GM12878 (cell line): Measurements from ENCODE around the gene PLPP2. TPM values are rescaled to one million over a fixed set of nuclear protein-coding genes. Genes with fewer than 3 reads are reported as not detected.

Experiments used
- ATAC-seq: fragments of 200-7000 bp; cut with Tn5 transposase; 3 replicates; pipeline ENCODE4 v1.9.1; 2020; ENCODE audit warnings: mild to moderate bottlenecking, moderate library complexity
- BruUV-seq: library from RNA; stranded (reverse); fragments of 400-500 nt; replicated peaks from 2 replicates; lab custom pipeline; 2021; lab: Mats Ljungman, UMichigan
- CTCF ChIA-PET: fragments of 300-600 bp; sonication (Branson Sonifier 250); formaldehyde crosslinking; extraction: SDS; loops from one replicate; lab custom pipeline; 2021; ENCODE audit warnings: inconsistent platforms; lab: Yijun Ruan, JAX
- POLR2A ChIA-PET: fragments of 350-600 bp; formaldehyde crosslinking; extraction: SDS; loops from one replicate; lab custom pipeline; 2021; ENCODE audit warnings: inconsistent platforms; lab: Charles Lee
- RAD21 ChIA-PET: fragments of 300-600 bp; sonication (Branson Sonifier 250); formaldehyde crosslinking; loops from one replicate; lab custom pipeline; 2023; ENCODE audit warnings: antibody characterized with exemption; ENCODE audit not compliant: unreplicated experiment; lab: Charles Lee
- SMC1A ChIA-PET: fragments of 300-600 bp; sonication (Branson Sonifier 250); formaldehyde crosslinking; loops from one replicate; lab custom pipeline; 2023; ENCODE audit not compliant: unreplicated experiment, uncharacterized antibody; lab: Charles Lee
- DNase-seq: peaks from one replicate; pipeline ENCODE4 v3.0.0-alpha.2; 2011; ENCODE audit warnings: low read depth, low spot score
- FAIRE-seq: peaks from 3 replicates; lab custom pipeline; 2011; peaks lifted over from hg19 to GRCh38; lab: Jason Lieb, UNC
- H2AFZ ChIP-seq: 2 replicates; pipeline ENCODE4 v1.6.0; 2011; ENCODE audit warnings: low read depth, low read length, control low read depth; ENCODE audit not compliant: control insufficient read depth
- H3K27ac ChIP-seq: 2 replicates; pipeline ENCODE4 v1.5.1; 2011; ENCODE audit warnings: control low read depth; ENCODE audit not compliant: control insufficient read depth, insufficient read depth
- H3K27me3 ChIP-seq, 2 experiments: replicated peaks in 1 of 2; 2 replicates each; pipeline versions ENCODE4 v1.6.0 to v1.6.1; 2011; ENCODE audit warnings: low read length in 1 of 2; ENCODE audit not compliant: control insufficient read depth in 2 of 2, insufficient read depth in 2 of 2
- H3K36me3 ChIP-seq, 2 experiments: 2 replicates each; pipeline ENCODE4 v1.5.1; 2011; ENCODE audit warnings: low read length in 1 of 2; ENCODE audit not compliant: control insufficient read depth in 2 of 2, insufficient read depth in 2 of 2
- H3K4me1 ChIP-seq: 2 replicates; pipeline ENCODE4 v1.6.1; 2011; ENCODE audit warnings: mild to moderate bottlenecking, low read length, moderate library complexity, mixed read lengths; ENCODE audit not compliant: control insufficient read depth, insufficient read depth
- H3K4me2 ChIP-seq: 2 replicates; pipeline ENCODE4 v1.6.0; 2011; ENCODE audit warnings: control low read depth; ENCODE audit not compliant: control insufficient read depth, insufficient read depth
- H3K4me3 ChIP-seq: fragments of 200-600 bp; sonication (generic); 2 replicates; pipeline ENCODE4 v1.5.1; 2016
- H3K79me2 ChIP-seq: 2 replicates; pipeline ENCODE4 v1.6.0; 2011; ENCODE audit warnings: low read length; ENCODE audit not compliant: control insufficient read depth, insufficient read depth
- H3K9ac ChIP-seq: 2 replicates; pipeline ENCODE4 v1.8.0; 2011; ENCODE audit warnings: low read length, control low read depth, mixed read lengths; ENCODE audit not compliant: control insufficient read depth, insufficient read depth
- H3K9me3 ChIP-seq: replicated peaks from 3 replicates; pipeline ENCODE4 v1.5.1; 2011; ENCODE audit warnings: mild to moderate bottlenecking, low read length; ENCODE audit not compliant: control insufficient read depth, insufficient read depth
- H4K20me1 ChIP-seq: 2 replicates; pipeline ENCODE4 v1.6.0; 2011; ENCODE audit not compliant: control insufficient read depth, insufficient read depth
- CTCF ChIP-seq, 3 experiments: IDR thresholded peaks in 2 of 3; conservative IDR thresholded peaks in 1 of 3; 2 replicates each; pipeline ENCODE4 v1.5.1; 2011; ENCODE audit warnings: low read depth in 3 of 3, low read length in 3 of 3, mild to moderate bottlenecking in 3 of 3, control low read depth in 2 of 3, moderate library complexity in 2 of 3, inconsistent platforms in 1 of 3, mixed read lengths in 1 of 3; ENCODE audit not compliant: control insufficient read depth in 2 of 3, insufficient read depth in 1 of 3; ENCODE audit errors: extremely low read depth in 1 of 3
- HSF1 ChIP-seq: fragments of 150-350 bp; IDR thresholded peaks from 2 replicates; pipeline ENCODE4 v1.6.1; 2014; ENCODE audit warnings: mild to moderate bottlenecking, low read depth, low read length
- IKZF2 ChIP-seq, 2 experiments: fragments of 450-650 bp; IDR thresholded peaks; 2 replicates each; pipeline ENCODE4 v1.6.1; 2017; ENCODE audit warnings: mild to moderate bottlenecking in 2 of 2, moderate library complexity in 2 of 2
- NR2F1 ChIP-seq: fragments of 450-650 bp; conservative IDR thresholded peaks from 2 replicates; pipeline ENCODE4 v1.6.1; 2017; ENCODE audit warnings: mild to moderate bottlenecking
- PRDM15 ChIP-seq: fragments of 450-650 bp; formaldehyde crosslinking; IDR thresholded peaks from 2 replicates; pipeline ENCODE4 v1.4.0; 2020; ENCODE audit warnings: mild to moderate bottlenecking, moderate library complexity
- REST ChIP-seq: IDR thresholded peaks from 2 replicates; pipeline ENCODE4 v1.6.1; 2012; ENCODE audit warnings: mild to moderate bottlenecking, low read depth, low read length
- RFX5 ChIP-seq: IDR thresholded peaks from 2 replicates; pipeline ENCODE4 v1.6.1; 2011; ENCODE audit warnings: low read depth, low read length, improper control_type of control experiment
- SMAD5 ChIP-seq: IDR thresholded peaks from 2 replicates; pipeline ENCODE4 v1.6.1; 2016; ENCODE audit warnings: antibody characterized with exemption, low read depth
- SREBF1 ChIP-seq: IDR thresholded peaks from 2 replicates; pipeline ENCODE4 v1.6.1; 2012; ENCODE audit warnings: mild to moderate bottlenecking, low read length
- WGBS: methylation state at CpG from one replicate; pipeline ENCODE4 v1.1.6; 2016; ENCODE audit warnings: low lambda C conversion rate; ENCODE audit not compliant: insufficient replicate concordance, insufficient coverage; ENCODE audit errors: missing lambda C conversion rate; 5-methylcytosine and 5-hydroxymethylcytosine counted together
- in situ Hi-C: fragments of 300-500 bp; cut with MboI; formaldehyde crosslinking; loops from 9 replicates; pipeline ENCODE4 v1.14.3; 2018; ENCODE audit warnings: mixed read lengths
- intact Hi-C: fragments of 100-400 bp; cut with micrococcal nuclease; formaldehyde crosslinking; loops from one replicate; pipeline ENCODE4 v1.14.2; 2022; ENCODE audit not compliant: unreplicated experiment
- polyA plus RNA-seq, 11 experiments: library from polyadenylated mRNA; depleted of rRNA in 4 of 11; unstranded in 6 of 11; stranded (reverse) in 5 of 11; fragments of >200 nt; fragmentation: Nextera tagmentation in 4 of 11; fragmentation: Illumina TruSeq in 1 of 11; extraction: Ambion mirVana in 4 of 11; extraction: Trizol in 1 of 11; gene quantifications; 1 replicate in 1 of 11; 2 replicates in 10 of 11; pipeline versions ENCODE4 v1.2.1 to v1.2.3, GENCODE V29; 2011 to 2016; ENCODE audit warnings: inconsistent platforms in 2 of 11, missing spikeins in 2 of 11, low read depth in 1 of 11
- total RNA-seq, 4 experiments: library from RNA; depleted of rRNA in 3 of 4; stranded (reverse); fragments of >200 nt in 3 of 4; fragmentation: Illumina TruSeq in 1 of 4; extraction: Trizol in 1 of 4; gene quantifications; 2 replicates each; pipeline versions ENCODE4 v1.2.1 to v1.2.3, GENCODE V29; 2013 to 2021
- TF ChIP-seq, protein P1 (sequence below): fragments of 450-650 bp; IDR thresholded peaks from 2 replicates; pipeline ENCODE4 v1.6.1; 2016; ENCODE audit warnings: mild to moderate bottlenecking

PLPP2 gene
- total and polyA plus RNA-seq, 10 of the 15 experiments (the other 5 are each of a cell fraction or from before 2014, with no cell fraction given) = 0.04 to 0.62 (median 0.14) TPM; not detected in 7

DNA sequence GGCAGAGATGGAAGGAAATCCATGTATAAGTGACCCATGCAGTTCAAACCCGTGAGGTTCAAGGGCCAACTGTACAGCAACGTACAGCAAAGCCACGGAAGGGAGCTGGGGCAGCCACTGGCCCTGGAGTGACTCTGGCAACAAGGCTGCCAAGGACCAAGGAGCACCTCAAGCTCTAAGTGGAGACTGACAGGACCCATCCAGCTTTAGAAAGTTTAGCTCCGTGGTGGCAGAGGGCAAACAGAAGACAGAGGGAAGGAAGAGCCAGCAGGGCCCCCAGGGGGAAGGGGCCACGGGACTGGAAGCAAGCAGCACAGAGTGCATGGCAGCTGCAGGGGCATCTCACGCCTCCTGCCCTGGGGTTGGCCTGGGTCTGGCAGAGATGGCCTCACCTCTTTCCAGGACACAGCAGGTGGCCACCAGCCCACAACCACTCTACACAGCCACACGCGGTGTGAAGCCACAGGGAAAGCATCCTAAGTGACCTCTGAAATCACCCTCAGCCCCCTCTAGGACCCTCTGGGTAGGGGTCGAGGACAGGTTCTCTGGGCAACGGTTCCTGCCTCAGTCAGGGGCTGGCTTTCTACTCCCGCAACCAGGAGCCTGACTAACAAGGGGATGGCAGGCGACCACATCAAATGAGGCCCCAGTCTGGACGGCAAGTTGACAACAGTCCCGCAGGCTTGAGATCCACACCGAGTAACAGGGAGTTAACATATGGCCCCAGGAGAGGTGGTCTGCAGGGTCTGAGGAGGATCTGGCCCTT, 49.6 kb upstream of the PLPP2 start:
- in situ Hi-C loops (no loop called here), intact Hi-C loops (no loop called here)
- ChIA-PET RAD21 (no interaction called here), SMC1A (interaction anchor here (0.7 kb wide), 1 partner anchor 191 kb away, joined by 3 read pairs; the partner anchor contains the start of gene CDC34), POLR2A (no interaction called here), CTCF (interaction anchor here (1.0 kb wide), 1 partner anchor 93 kb away, joined by 3 read pairs; no protein-coding TSS in a partner anchor)
- no peak overlapping the region for H3K4me3 ChIP-seq
- H4K20me1 ChIP-seq = no peaks in the 10 kb centered on the region
- H3K9me3 ChIP-seq = no peaks in the 10 kb centered on the region; the same call in 2 of the 3 replicates
- BruUV-seq = no TSS peak
- H3K4me1 ChIP-seq = peaks cover 17% of the 10 kb centered on the region
- DNase-seq (no peak), FAIRE-seq (no peak), ATAC-seq (no peak)
- H3K9ac ChIP-seq = no peak overlapping the region
- no peak overlapping the region for H2AFZ ChIP-seq
- 50% methylated on average over 15 of the region's 15 CpGs for WGBS
- H3K79me2 ChIP-seq = peaks cover 41% of the 10 kb centered on the region
- no peaks in the 10 kb centered on the region; a peak in 1 of 4 replicates for H3K36me3 ChIP-seq
- no peak overlapping the region for H3K27ac ChIP-seq
- H3K27me3 ChIP-seq = no peaks in the 10 kb centered on the region
- H3K4me2 ChIP-seq = peak overlapping the region; percentile 42; the same call in 1 of the 2 replicates
- no peak for TF ChIP-seq SREBF1
- no peak for TF ChIP-seq IKZF2 (IDR thresholded peaks at IDR 0.05)
- no peak for TF ChIP-seq REST
- no peak for TF ChIP-seq HSF1
- no peak for TF ChIP-seq PRDM15
- TF ChIP-seq, protein P1, sequence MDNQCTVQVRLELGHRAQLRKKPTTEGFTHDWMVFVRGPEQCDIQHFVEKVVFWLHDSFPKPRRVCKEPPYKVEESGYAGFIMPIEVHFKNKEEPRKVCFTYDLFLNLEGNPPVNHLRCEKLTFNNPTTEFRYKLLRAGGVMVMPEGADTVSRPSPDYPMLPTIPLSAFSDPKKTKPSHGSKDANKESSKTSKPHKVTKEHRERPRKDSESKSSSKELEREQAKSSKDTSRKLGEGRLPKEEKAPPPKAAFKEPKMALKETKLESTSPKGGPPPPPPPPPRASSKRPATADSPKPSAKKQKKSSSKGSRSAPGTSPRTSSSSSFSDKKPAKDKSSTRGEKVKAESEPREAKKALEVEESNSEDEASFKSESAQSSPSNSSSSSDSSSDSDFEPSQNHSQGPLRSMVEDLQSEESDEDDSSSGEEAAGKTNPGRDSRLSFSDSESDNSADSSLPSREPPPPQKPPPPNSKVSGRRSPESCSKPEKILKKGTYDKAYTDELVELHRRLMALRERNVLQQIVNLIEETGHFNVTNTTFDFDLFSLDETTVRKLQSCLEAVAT = no peak
- no peak for TF ChIP-seq RFX5
- TF ChIP-seq NR2F1 = no peak
- no peak for TF ChIP-seq SMAD5
- TF ChIP-seq CTCF (IDR thresholded peaks at IDR 0.05 in 2 of 3, conservative IDR thresholded peaks at IDR 0.05 in 1 of 3; ENCODE audit: control insufficient read depth in 2 of 3, extremely low read depth in 1 of 3, insufficient read depth in 1 of 3, low read depth in 3 of 3, low read length in 3 of 3) = no peak
